PC-3 (cell line): ENCODE data around the gene ST8SIA5. TPM values are rescaled to one million over a fixed set of nuclear protein-coding genes. Genes with fewer than 3 reads are reported as not detected.

Experiments used
- ATAC-seq: fragments of 200-7000 bp; cut with Tn5 transposase; 2 replicates; pipeline ENCODE4 v1.9.1; 2020; ENCODE audit warnings: mild to moderate bottlenecking, moderate library complexity
- BruUV-seq: library from RNA; stranded (reverse); fragments of 400-500 nt; replicated peaks from 2 replicates; lab custom pipeline; 2021; lab: Mats Ljungman, UMichigan
- CTCF ChIA-PET: fragments of 300-600 bp; sonication (Branson Sonifier 250); formaldehyde crosslinking; loops from one replicate; lab custom pipeline; 2022; ENCODE audit warnings: antibody characterized with exemption; lab: Charles Lee
- POLR2A ChIA-PET: fragments of 300-600 bp; sonication (Branson Sonifier 250); formaldehyde crosslinking; loops from one replicate; lab custom pipeline; 2022; ENCODE audit warnings: antibody characterized with exemption; ENCODE audit not compliant: unreplicated experiment; lab: Charles Lee
- DNase-seq: peaks from one replicate; pipeline ENCODE4 v3.0.0-alpha.2; 2015
- H2AFZ ChIP-seq: fragments of 300-600 bp; sonication (generic); 2 replicates; pipeline ENCODE4 v1.6.0; 2016; ENCODE audit warnings: antibody characterized with exemption, low read length
- H3F3A ChIP-seq: fragments of 300-600 bp; sonication (generic); one replicate; pipeline ENCODE4 v1.6.0; 2017; ENCODE audit warnings: antibody characterized with exemption, low read length, control low read depth, mild to moderate bottlenecking; ENCODE audit not compliant: unreplicated experiment
- H3K27ac ChIP-seq: fragments of 300-600 bp; sonication (generic); 2 replicates; pipeline ENCODE4 v1.5.1; 2016; ENCODE audit warnings: mild to moderate bottlenecking, low read length
- H3K27me3 ChIP-seq: fragments of 300-600 bp; sonication (generic); 2 replicates; pipeline ENCODE4 v1.6.1; 2016; ENCODE audit warnings: low read length, mixed read lengths
- H3K36me3 ChIP-seq: fragments of 300-600 bp; sonication (generic); 2 replicates; pipeline ENCODE4 v1.6.1; 2016; ENCODE audit warnings: low read depth, mixed run types, low read length, mixed read lengths
- H3K4me1 ChIP-seq: fragments of 300-600 bp; sonication (generic); 2 replicates; pipeline ENCODE4 v1.5.1; 2016; ENCODE audit warnings: low read length; ENCODE audit not compliant: insufficient read depth
- H3K4me2 ChIP-seq: fragments of 300-600 bp; sonication (generic); 2 replicates; pipeline ENCODE4 v1.6.0; 2016; ENCODE audit warnings: low read length
- H3K4me3 ChIP-seq: fragments of 300-600 bp; sonication (generic); 2 replicates; pipeline ENCODE4 v1.5.1; 2016; ENCODE audit warnings: mild to moderate bottlenecking, low read length, mixed read lengths
- H3K79me2 ChIP-seq: fragments of 300-600 bp; sonication (generic); 2 replicates; pipeline ENCODE4 v1.6.1; 2017; ENCODE audit warnings: low read length, mixed read lengths
- H3K9ac ChIP-seq: fragments of 300-600 bp; sonication (generic); 2 replicates; pipeline ENCODE4 v1.6.0; 2016; ENCODE audit warnings: mild to moderate bottlenecking, low read length
- H3K9me2 ChIP-seq: fragments of 300-600 bp; sonication (generic); replicated peaks from 2 replicates; pipeline ENCODE4 v1.6.1; 2016; ENCODE audit warnings: mixed run types, low read length, mixed read lengths
- H3K9me3 ChIP-seq: fragments of 300-600 bp; sonication (generic); 2 replicates; pipeline ENCODE4 v1.6.1; 2016; ENCODE audit warnings: low read length, mixed read lengths
- H4K20me1 ChIP-seq: fragments of 300-600 bp; sonication (generic); 2 replicates; pipeline ENCODE4 v1.6.1; 2016; ENCODE audit warnings: low read length, mixed read lengths
- CTCF ChIP-seq: fragments of 300-600 bp; sonication (generic); conservative IDR thresholded peaks from 2 replicates; pipeline ENCODE4 v1.5.1; 2017; ENCODE audit warnings: antibody characterized with exemption, low read depth, mild to moderate bottlenecking, low read length
- EZH2 ChIP-seq: fragments of 300-600 bp; sonication (generic); IDR thresholded peaks from one replicate; pipeline ENCODE4 v1.6.1; 2017; ENCODE audit warnings: antibody characterized with exemption, mild to moderate bottlenecking, low read length; ENCODE audit not compliant: unreplicated experiment
- EZH2phosphoT487 ChIP-seq: fragments of 300-600 bp; sonication (generic); IDR thresholded peaks from 2 replicates; pipeline ENCODE4 v1.6.1; 2018; ENCODE audit warnings: mild to moderate bottlenecking, antibody characterized with exemption, low read length, borderline replicate concordance
- intact Hi-C: fragments of 100-400 bp; cut with micrococcal nuclease; formaldehyde crosslinking; loops from 2 replicates; pipeline ENCODE4 v1.9.0; 2023
- total RNA-seq: library from RNA; depleted of rRNA; stranded (reverse); fragments of >200 nt; gene quantifications from 2 replicates; pipeline ENCODE4 v1.2.3, GENCODE V29; 2014

The ST8SIA5 gene
- total RNA-seq, 1 experiment from 2014 or later, result 0.04 TPM

GRCh38 chr18:46663539-46663938 lies 93.3 kb downstream of the ST8SIA5 start:
- H3K36me3 ChIP-seq, result no peaks in the 10 kb centered on the region
- H3K4me3 ChIP-seq, result no peak overlapping the region
- H2AFZ ChIP-seq, result no peak overlapping the region
- no peaks in the 10 kb centered on the region for H4K20me1 ChIP-seq
- H3K27me3 ChIP-seq, result no peaks in the 10 kb centered on the region
- no peaks in the 10 kb centered on the region for H3K79me2 ChIP-seq
- no peaks in the 10 kb centered on the region for H3K9me3 ChIP-seq
- no peaks in the 10 kb centered on the region for H3K9me2 ChIP-seq
- no peaks in the 10 kb centered on the region for H3F3A ChIP-seq
- no peak for DNase-seq
- intact Hi-C loops, result no loop called here
- TF ChIP-seq EZH2 (no peak), EZH2phosphoT487 (no peak), CTCF (no peak)
- no peak overlapping the region for H3K27ac ChIP-seq
- ChIA-PET CTCF (no interaction called here), POLR2A (no interaction called here)
- no peak overlapping the region for H3K9ac ChIP-seq
- ATAC-seq, result no peak
- no TSS peak for BruUV-seq
- no peak overlapping the region for H3K4me2 ChIP-seq
- H3K4me1 ChIP-seq, result no peaks in the 10 kb centered on the region

GRCh38 chr18:46660957-46661749 lies 95.7 kb downstream of the ST8SIA5 start:
- CTCF ChIA-PET, result no interaction called here
- no peaks in the 10 kb centered on the region for H3K79me2 ChIP-seq
- no peaks in the 10 kb centered on the region for H3F3A ChIP-seq
- POLR2A ChIA-PET, result no interaction called here
- H4K20me1 ChIP-seq, result no peaks in the 10 kb centered on the region
- H3K4me1 ChIP-seq, result no peaks in the 10 kb centered on the region
- no TSS peak for BruUV-seq
- DNase-seq, result no peak
- H2AFZ ChIP-seq, result no peak overlapping the region
- H3K27me3 ChIP-seq, result no peaks in the 10 kb centered on the region
- intact Hi-C loops, result no loop called here
- H3K4me3 ChIP-seq, result no peak overlapping the region
- no peak overlapping the region for H3K27ac ChIP-seq
- no peak for TF ChIP-seq EZH2
- TF ChIP-seq EZH2phosphoT487, result no peak
- no peak for TF ChIP-seq CTCF
- no peak for ATAC-seq
- H3K9ac ChIP-seq, result no peak overlapping the region
- H3K9me2 ChIP-seq, result no peaks in the 10 kb centered on the region
- H3K9me3 ChIP-seq, result no peaks in the 10 kb centered on the region
- no peaks in the 10 kb centered on the region for H3K36me3 ChIP-seq
- H3K4me2 ChIP-seq, result no peak overlapping the region

- H3F3A ChIP-seq, result no peaks in the 10 kb centered on the region
- H3K27ac ChIP-seq, result no peak overlapping the region
- H4K20me1 ChIP-seq, result no peaks in the 10 kb centered on the region
- H3K4me3 ChIP-seq, result no peak overlapping the region
- H3K79me2 ChIP-seq, result no peaks in the 10 kb centered on the region
- no peak overlapping the region for H3K4me2 ChIP-seq
- H3K36me3 ChIP-seq, result no peaks in the 10 kb centered on the region
- no peaks in the 10 kb centered on the region for H3K9me3 ChIP-seq
- no peaks in the 10 kb centered on the region for H3K27me3 ChIP-seq
- CTCF ChIA-PET, result no interaction called here
- BruUV-seq, result no TSS peak
- TF ChIP-seq EZH2phosphoT487, result no peak
- POLR2A ChIA-PET, result no interaction called here
- no peak for ATAC-seq
- intact Hi-C loops, result loop anchor here (2.0 to 10.0 kb wide), 3 partner anchors 59 to 485 kb away; a partner anchor contains a TSS
- no peaks in the 10 kb centered on the region for H3K4me1 ChIP-seq
- no peaks in the 10 kb centered on the region for H3K9me2 ChIP-seq
- no peak for DNase-seq
- no peak overlapping the region for H3K9ac ChIP-seq
- no peak overlapping the region for H2AFZ ChIP-seq
Observed at GRCh38 chr18:46659484-46659883, 97.4 kb downstream of the ST8SIA5 start.
